GM12874 (cell line): ENCODE results near the gene AKT2.

Source experiments
- TF ChIP-seq, protein P1 (sequence below): IDR thresholded peaks from 2 replicates; pipeline ENCODE4 v1.5.1; 2011; ENCODE audit warnings: low read depth, mild to moderate bottlenecking, control low read depth, low read length, moderate library complexity; ENCODE audit not compliant: insufficient read depth

AKT2 gene

DNA sequence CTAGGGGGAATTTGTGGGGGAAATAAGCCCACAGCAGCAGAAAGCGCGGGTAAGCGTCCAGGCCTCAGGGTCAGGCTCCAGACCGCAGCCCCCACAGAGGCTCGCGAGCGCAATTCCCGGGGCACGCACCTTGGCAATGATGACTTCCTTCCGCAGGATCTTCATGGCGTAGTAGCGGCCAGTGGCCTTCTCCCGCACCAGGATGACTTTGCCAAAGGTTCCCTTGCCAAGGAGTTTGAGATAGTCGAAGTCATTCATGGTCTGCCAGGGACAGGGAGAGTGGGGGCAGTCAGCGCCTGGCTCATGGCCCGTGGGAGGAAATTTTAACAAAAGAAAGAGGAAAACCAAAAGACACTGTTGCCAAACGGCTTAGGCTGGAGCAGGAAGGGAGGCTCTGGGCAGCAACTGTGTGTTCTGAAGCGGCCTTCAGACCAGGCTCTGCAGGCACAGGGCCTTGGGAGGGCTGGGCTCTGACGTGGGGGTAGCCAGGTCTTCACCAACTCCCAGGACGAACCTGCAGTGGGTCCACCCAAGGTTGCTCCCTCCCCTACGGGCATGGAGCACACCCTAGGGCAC, 43.2 kb downstream of the AKT2 start:
- TF ChIP-seq, protein P1, sequence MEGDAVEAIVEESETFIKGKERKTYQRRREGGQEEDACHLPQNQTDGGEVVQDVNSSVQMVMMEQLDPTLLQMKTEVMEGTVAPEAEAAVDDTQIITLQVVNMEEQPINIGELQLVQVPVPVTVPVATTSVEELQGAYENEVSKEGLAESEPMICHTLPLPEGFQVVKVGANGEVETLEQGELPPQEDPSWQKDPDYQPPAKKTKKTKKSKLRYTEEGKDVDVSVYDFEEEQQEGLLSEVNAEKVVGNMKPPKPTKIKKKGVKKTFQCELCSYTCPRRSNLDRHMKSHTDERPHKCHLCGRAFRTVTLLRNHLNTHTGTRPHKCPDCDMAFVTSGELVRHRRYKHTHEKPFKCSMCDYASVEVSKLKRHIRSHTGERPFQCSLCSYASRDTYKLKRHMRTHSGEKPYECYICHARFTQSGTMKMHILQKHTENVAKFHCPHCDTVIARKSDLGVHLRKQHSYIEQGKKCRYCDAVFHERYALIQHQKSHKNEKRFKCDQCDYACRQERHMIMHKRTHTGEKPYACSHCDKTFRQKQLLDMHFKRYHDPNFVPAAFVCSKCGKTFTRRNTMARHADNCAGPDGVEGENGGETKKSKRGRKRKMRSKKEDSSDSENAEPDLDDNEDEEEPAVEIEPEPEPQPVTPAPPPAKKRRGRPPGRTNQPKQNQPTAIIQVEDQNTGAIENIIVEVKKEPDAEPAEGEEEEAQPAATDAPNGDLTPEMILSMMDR = no peak

GRCh38 chr19:40241125-40241808, 43.9 kb downstream of the AKT2 start:
- TF ChIP-seq, protein P1 = no peak

DNA sequence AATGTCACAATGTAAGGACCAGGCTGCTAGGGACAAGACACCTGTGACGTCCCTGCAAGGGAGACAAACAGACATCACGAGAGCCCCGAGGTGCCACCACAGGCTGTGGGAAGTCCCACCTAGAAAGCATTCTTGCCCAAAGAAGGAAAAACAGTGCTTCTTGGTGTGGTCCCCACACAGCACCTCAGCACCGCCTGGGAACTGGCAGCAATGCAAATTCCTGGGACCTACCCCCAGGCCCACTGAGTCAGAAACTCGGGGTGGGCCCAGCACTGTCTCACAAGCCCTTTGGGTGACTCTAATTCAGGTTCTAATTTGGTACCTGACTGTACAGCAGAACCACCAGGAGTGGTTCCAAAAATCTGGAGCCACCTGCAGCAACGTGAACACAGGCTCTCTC, 44.8 kb downstream of the AKT2 start:
- TF ChIP-seq, protein P1 = no peak

DNA sequence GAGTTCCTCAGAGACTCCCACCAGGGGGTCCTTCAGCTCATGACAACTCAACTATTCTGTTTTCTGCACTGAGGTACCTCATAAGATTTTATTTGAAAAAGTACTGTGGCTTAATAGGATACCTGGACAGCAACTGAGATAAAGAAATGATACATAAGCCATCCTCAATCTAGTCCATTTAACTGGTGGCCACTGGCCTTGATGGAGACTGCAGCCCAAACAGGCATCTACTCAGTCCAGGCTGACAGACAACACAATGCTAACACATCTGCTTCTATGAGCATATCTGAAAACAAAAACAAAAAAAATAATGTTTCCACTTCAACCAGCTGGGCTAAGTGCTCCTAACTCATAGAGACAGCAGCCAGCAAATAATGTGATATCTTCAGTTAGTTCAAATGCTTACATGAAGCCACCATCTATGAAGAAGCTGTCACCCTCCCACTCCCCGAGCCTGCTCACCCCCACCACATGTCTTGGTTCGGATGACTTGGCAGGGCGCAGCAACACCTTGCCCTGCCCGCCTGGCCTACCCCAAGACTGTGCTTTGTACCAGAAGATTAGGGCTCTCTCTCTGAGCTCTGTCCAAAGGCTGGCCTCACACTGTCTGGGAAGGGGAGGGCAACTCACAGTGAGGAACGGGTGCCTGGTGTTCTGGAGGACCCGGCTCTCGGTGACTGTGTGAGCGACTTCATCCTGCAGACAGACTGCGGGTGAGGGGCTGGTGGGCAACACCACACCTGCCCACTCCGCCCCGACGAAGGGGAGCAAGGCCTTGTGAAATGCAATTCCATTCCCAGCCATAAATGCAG, 45.5 kb downstream of the AKT2 start:
- TF ChIP-seq, protein P1 = no peak

GRCh38 chr19:40238775-40239174, 46.4 kb downstream of the AKT2 start:
- TF ChIP-seq, protein P1 = no peak

DNA sequence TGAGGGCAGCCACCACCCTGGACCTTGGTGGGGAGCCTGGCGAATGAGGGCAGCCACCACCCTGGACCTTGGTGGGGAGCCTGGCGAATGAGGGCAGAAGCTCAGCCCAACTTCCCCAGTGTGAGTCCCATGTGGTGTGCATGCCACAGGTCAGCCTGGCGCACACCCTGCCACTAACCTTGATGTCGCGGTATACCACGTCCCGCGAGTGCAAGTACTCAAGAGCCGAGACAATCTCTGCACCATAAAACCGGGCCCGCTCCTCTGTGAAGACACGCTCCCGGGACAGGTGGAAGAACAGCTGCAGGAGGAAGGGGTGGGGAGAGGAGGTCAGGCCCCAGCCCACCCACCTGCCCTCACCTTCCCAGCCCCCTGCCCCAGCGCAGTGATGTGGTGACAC, 47.4 kb downstream of the AKT2 start:
- TF ChIP-seq, protein P1 = no peak

DNA sequence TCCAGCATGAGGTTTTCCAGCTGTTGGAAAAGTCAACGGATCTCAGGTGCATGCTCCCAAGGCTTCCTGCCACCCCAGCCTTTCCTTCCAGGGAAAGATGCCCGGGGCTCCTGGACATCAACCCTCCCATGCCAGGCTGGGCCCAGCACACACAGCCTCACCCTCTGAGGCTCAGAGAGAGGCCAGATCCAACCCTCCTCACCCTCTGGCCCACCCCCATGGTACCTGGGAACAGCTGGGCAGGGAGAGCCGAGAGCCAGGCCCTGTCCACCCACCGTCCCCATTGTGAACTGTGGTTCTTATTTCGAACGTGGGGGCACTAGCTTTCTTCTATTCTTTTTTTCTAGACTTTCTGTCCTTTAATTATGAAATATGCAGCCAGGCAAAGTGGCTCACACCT, 48.8 kb downstream of the AKT2 start:
- TF ChIP-seq, protein P1 = no peak
